ENCODE measurements around the gene SGMS1. TPM values are rescaled to one million over a fixed set of nuclear protein-coding genes. Genes with fewer than 3 reads are reported as not detected.

Gene SGMS1
- total RNA-seq, 2 experiments from 2014 or later, result 24.8 to 25.2 TPM

GRCh38 chr10:50645236-50645635, 21.5 kb upstream of the SGMS1 start:
- Histone ChIP-seq H3K4me3 (ENCODE audit: low read length) (no peak overlapping the region), H3K27me3 (ENCODE audit: control insufficient read depth in 1 of 2, insufficient read depth in 2 of 2, low read length in 2 of 2) (no peaks in the 10 kb centered on the region), H3K36me3 (ENCODE audit: insufficient read depth, low read length) (no peaks in the 10 kb centered on the region), H3K27ac (ENCODE audit: low read depth in 1 of 2, low read length in 2 of 2) (no peak overlapping the region), H3K9me3 (ENCODE audit: control insufficient read depth in 1 of 2, insufficient read depth in 1 of 2, low read length in 2 of 2) (no peaks in the 10 kb centered on the region), H3K4me1 (ENCODE audit: insufficient read depth, low read length) (no peaks in the 10 kb centered on the region)
- no peak for TF ChIP-seq CTCF (IDR thresholded peaks at IDR 0.05)
- ATAC-seq (ENCODE audit: poor library complexity) (no peak), DNase-seq (no peak)
- ChIA-PET CTCF (no interaction called here), POLR2A (interaction anchor here (0.7 kb wide), 1 partner anchor 8 kb away, joined by 3 read pairs; no protein-coding TSS in a partner anchor)
- intact Hi-C loops (cut with DNase I, micrococcal nuclease), result no loop called here
- Mint-ChIP-seq H3K4me3 (no peak overlapping the region), H3K9me3 (no peaks in the 10 kb centered on the region), H3K36me3 (ENCODE audit: low read depth) (no peaks in the 10 kb centered on the region), H3K27ac (no peak overlapping the region), H3K27me3 (no peaks in the 10 kb centered on the region), H3K4me1 (ENCODE audit: low read depth) (no peaks in the 10 kb centered on the region)

DNA sequence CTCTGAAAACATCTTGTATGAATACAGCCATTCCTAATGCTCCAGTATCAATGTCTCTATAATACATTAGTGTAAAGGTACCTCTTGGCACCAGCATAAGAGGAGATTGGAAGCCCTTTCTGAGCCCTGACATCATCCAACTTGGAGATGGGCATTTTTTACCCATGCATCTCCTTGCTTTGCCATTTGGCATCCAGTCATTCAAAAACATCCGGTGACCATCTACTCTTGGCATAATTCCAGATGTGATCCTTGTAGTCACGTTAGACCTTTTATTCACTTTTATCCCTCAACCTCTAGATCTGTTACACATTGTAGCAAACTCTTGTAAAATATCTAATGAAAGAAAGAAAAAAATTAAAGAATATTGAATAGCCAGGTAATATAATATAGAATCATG, 17.9 kb upstream of the SGMS1 start:
- no peaks in the 10 kb centered on the region for H3K27me3 ChIP-seq (ENCODE audit: control insufficient read depth in 1 of 2, insufficient read depth in 2 of 2, low read length in 2 of 2)
- Mint-ChIP-seq H3K36me3 (ENCODE audit: low read depth) (no peaks in the 10 kb centered on the region), H3K4me1 (ENCODE audit: low read depth) (peaks cover 21% of the 10 kb centered on the region), H3K4me3 (no peak overlapping the region), H3K27ac (no peak overlapping the region), H3K9me3 (no peaks in the 10 kb centered on the region), H3K27me3 (no peaks in the 10 kb centered on the region)
- no peak overlapping the region for H3K27ac ChIP-seq (ENCODE audit: low read depth in 1 of 2, low read length in 2 of 2)
- peaks cover 5% of the 10 kb centered on the region for H3K4me1 ChIP-seq (ENCODE audit: insufficient read depth, low read length)
- CTCF ChIA-PET, result no interaction called here
- no peak overlapping the region for H3K4me3 ChIP-seq (ENCODE audit: low read length)
- intact Hi-C loops (cut with DNase I, micrococcal nuclease), result no loop called here
- no peak for DNase-seq
- H3K36me3 ChIP-seq (ENCODE audit: insufficient read depth, low read length), result no peaks in the 10 kb centered on the region
- no peak for ATAC-seq (ENCODE audit: poor library complexity)
- POLR2A ChIA-PET, result no interaction called here
- no peak for TF ChIP-seq CTCF (IDR thresholded peaks at IDR 0.05)
- H3K9me3 ChIP-seq (ENCODE audit: control insufficient read depth in 1 of 2, insufficient read depth in 1 of 2, low read length in 2 of 2), result no peaks in the 10 kb centered on the region

DNA sequence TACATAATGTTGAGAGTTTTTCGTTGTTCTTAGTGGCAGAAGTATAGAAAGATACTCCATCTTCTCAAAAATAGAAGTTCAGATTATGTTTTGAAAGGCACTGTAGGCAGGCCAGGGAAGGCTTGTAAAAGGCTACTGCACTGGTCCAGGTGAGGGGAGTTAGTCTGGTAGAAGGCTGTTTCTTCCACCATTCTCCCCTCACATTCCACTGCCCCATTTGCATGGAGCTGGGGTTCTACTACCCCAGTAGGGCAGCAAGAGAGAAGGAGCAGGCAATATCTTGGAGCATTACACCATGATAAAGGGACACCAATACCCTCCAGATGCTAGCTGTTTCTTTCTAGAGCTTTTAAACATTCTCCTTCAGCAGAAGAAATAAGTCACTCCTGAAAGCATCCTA, 16.5 kb upstream of the SGMS1 start:
- TF ChIP-seq CTCF (IDR thresholded peaks at IDR 0.05), result no peak
- Mint-ChIP-seq H3K27me3 (no peaks in the 10 kb centered on the region), H3K27ac (no peak overlapping the region), H3K4me3 (no peak overlapping the region), H3K9me3 (no peaks in the 10 kb centered on the region), H3K36me3 (ENCODE audit: low read depth) (no peaks in the 10 kb centered on the region), H3K4me1 (ENCODE audit: low read depth) (peaks cover 35% of the 10 kb centered on the region)
- H3K27me3 ChIP-seq (ENCODE audit: control insufficient read depth in 1 of 2, insufficient read depth in 2 of 2, low read length in 2 of 2), result no peaks in the 10 kb centered on the region
- H3K4me3 ChIP-seq (ENCODE audit: low read length), result no peak overlapping the region
- H3K9me3 ChIP-seq (ENCODE audit: control insufficient read depth in 1 of 2, insufficient read depth in 1 of 2, low read length in 2 of 2), result no peaks in the 10 kb centered on the region
- POLR2A ChIA-PET, result interaction anchor here (0.6 kb wide), 1 partner anchor 19 kb away, joined by 3 read pairs; no protein-coding TSS in a partner anchor
- ATAC-seq (ENCODE audit: poor library complexity), result no peak
- H3K4me1 ChIP-seq (ENCODE audit: insufficient read depth, low read length), result peaks cover 17% of the 10 kb centered on the region
- no peak overlapping the region for H3K27ac ChIP-seq (ENCODE audit: low read depth in 1 of 2, low read length in 2 of 2)
- H3K36me3 ChIP-seq (ENCODE audit: insufficient read depth, low read length), result no peaks in the 10 kb centered on the region
- no peak for DNase-seq
- CTCF ChIA-PET, result no interaction called here
- intact Hi-C loops (cut with DNase I, micrococcal nuclease), result no loop called here

All from CD4-positive, alpha-beta T cell (primary cell).